K562 (cell line): Measurements from ENCODE around the gene R3HDM2. TPM values are rescaled to one million over a fixed set of nuclear protein-coding genes. Genes with fewer than 3 reads are reported as not detected.

Experiments used
- ETV6 ChIP-seq, 3 experiments: fragments of 150-350 bp in 1 of 3; sonication (generic) in 1 of 3; formaldehyde crosslinking in 1 of 3; IDR thresholded peaks; 2 replicates each; pipeline versions ENCODE4 v1.6.1 to v1.8.0; 2014 to 2022; ENCODE audit warnings: borderline replicate concordance in 2 of 3, low read depth in 2 of 3, antibody characterized with exemption in 1 of 3, low read length in 1 of 3, mild to moderate bottlenecking in 1 of 3, missing genetic modification reagents in 1 of 3
- KLF16 ChIP-seq: IDR thresholded peaks from 2 replicates; pipeline ENCODE4 v1.6.1; 2016; ENCODE audit warnings: antibody characterized with exemption
- PHB ChIP-seq: fragments of 250-450 bp; sonication (Bioruptor Pico); IDR thresholded peaks from 2 replicates; pipeline ENCODE4 v1.5.0; 2021
- ZFP30 ChIP-seq: fragments of 250-450 bp; sonication (Bioruptor Pico); IDR thresholded peaks from 2 replicates; pipeline ENCODE4 v1.8.0; 2022; ENCODE audit warnings: moderate library complexity, mild to moderate bottlenecking, inconsistent platforms, borderline replicate concordance
- ZNF133 ChIP-seq: fragments of 250-450 bp; sonication (Bioruptor Pico); IDR thresholded peaks from 2 replicates; pipeline ENCODE4 v1.4.0; 2020; ENCODE audit warnings: mild to moderate bottlenecking
- ZNF75A ChIP-seq: fragments of 450-650 bp; formaldehyde crosslinking; IDR thresholded peaks from 2 replicates; pipeline ENCODE4 v1.4.0; 2020; ENCODE audit warnings: mild to moderate bottlenecking
- polyA plus RNA-seq, 8 experiments: library from polyadenylated mRNA; depleted of rRNA in 4 of 8; stranded (reverse) in 5 of 8; unstranded in 3 of 8; fragments of >200 nt; fragmentation: Nextera tagmentation in 2 of 8; fragmentation: Illumina TruSeq in 1 of 8; extraction: Ambion mirVana in 2 of 8; extraction: Trizol in 1 of 8; gene quantifications; 2 replicates each; pipeline versions ENCODE4 v1.2.1 to v1.2.3, GENCODE V29; 2011 to 2014; ENCODE audit warnings: inconsistent platforms in 1 of 8, missing spikeins in 1 of 8
- total RNA-seq, 7 experiments: library from RNA; depleted of rRNA in 6 of 7; stranded (reverse); fragments of >200 nt in 6 of 7; fragmentation: Illumina TruSeq in 2 of 7; extraction: Trizol in 2 of 7; gene quantifications; 2 replicates each; pipeline versions ENCODE4 v1.2.1 to v1.2.3, GENCODE V29; 2011 to 2021; ENCODE audit warnings: low replicate concordance in 1 of 7
- TF ChIP-seq, protein P1 (sequence below): fragments of 450-650 bp; formaldehyde crosslinking; IDR thresholded peaks from 2 replicates; pipeline ENCODE4 v1.4.0; 2020; ENCODE audit warnings: mild to moderate bottlenecking, moderate library complexity
- TF ChIP-seq, protein P2 (sequence below): IDR thresholded peaks from 2 replicates; pipeline ENCODE4 v1.6.1; 2011; ENCODE audit warnings: borderline replicate concordance, low read depth, mild to moderate bottlenecking, moderate library complexity, low read length; ENCODE audit not compliant: insufficient read depth, poor library complexity, severe bottlenecking
- TF ChIP-seq, protein P3 (sequence below), 2 experiments: fragments of 150-350 bp in 1 of 2; IDR thresholded peaks; 2 replicates each; pipeline ENCODE4 v1.6.1; 2012 to 2016; ENCODE audit warnings: low read depth in 2 of 2, low read length in 2 of 2, mild to moderate bottlenecking in 1 of 2, moderate library complexity in 1 of 2

The R3HDM2 gene
- total and polyA plus RNA-seq, 9 of the 15 experiments (the other 6 are each of a cell fraction or from before 2014, with no cell fraction given) = 3.3 to 18.8 (median 9.0) TPM

DNA sequence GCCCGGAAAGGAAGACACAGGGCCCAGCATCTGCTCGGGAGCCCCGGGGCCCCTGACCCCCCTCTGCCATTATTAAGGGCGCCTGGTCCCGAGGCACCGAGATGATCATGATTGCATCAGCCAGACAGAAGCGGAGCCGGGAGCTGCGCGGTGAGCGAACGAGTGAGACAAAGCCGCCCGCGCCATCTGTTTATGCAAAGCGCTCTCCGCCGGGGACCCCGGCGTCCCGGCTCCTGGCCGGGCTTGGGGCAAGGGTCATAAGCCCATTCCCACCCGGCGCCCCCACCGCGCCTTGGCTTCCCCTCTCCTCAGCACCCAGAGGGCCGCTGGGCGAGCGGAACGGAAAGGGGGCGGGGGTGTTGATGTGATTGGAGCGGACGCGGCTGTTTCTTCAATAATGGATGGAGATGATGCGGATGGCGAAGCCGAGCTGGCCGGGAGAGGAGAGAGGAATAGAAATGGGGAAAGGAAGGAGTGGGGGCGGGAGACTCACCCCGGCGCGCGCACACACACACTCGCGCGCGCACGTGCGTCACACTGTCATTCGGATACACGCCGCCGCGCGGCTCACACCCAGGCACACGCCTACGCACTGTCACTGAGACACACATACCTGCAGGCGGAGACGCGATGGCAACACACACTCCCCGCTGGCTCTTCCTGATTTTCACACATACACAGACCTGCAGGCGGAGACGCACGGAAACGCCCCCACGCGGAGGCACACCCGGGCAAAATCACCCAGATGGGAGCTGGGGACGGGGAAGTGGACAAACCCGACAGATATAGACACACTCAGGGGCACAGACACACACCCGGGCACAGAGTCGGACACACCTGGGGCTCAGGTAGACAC is 190.5 kb downstream of the R3HDM2 start (continued):
- TF ChIP-seq, protein P1, sequence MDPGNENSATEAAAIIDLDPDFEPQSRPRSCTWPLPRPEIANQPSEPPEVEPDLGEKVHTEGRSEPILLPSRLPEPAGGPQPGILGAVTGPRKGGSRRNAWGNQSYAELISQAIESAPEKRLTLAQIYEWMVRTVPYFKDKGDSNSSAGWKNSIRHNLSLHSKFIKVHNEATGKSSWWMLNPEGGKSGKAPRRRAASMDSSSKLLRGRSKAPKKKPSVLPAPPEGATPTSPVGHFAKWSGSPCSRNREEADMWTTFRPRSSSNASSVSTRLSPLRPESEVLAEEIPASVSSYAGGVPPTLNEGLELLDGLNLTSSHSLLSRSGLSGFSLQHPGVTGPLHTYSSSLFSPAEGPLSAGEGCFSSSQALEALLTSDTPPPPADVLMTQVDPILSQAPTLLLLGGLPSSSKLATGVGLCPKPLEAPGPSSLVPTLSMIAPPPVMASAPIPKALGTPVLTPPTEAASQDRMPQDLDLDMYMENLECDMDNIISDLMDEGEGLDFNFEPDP (CRISPR knock-in tag) = no peak
- TF ChIP-seq ETV6 (IDR thresholded peaks at IDR 0.05; ENCODE audit: borderline replicate concordance in 1 of 2, low read depth in 2 of 2, low read length in 1 of 2) (no peak), ETV6 (CRISPR knock-in tag; IDR thresholded peaks at IDR 0.05; ENCODE audit: borderline replicate concordance) (no peak), ZNF75A (CRISPR knock-in tag) (no peak), ZFP30 (CRISPR knock-in tag) (no peak), ZNF133 (CRISPR knock-in tag) (no peak), PHB (CRISPR knock-in tag) (no peak), KLF16 (no peak)
- TF ChIP-seq, protein P2, sequence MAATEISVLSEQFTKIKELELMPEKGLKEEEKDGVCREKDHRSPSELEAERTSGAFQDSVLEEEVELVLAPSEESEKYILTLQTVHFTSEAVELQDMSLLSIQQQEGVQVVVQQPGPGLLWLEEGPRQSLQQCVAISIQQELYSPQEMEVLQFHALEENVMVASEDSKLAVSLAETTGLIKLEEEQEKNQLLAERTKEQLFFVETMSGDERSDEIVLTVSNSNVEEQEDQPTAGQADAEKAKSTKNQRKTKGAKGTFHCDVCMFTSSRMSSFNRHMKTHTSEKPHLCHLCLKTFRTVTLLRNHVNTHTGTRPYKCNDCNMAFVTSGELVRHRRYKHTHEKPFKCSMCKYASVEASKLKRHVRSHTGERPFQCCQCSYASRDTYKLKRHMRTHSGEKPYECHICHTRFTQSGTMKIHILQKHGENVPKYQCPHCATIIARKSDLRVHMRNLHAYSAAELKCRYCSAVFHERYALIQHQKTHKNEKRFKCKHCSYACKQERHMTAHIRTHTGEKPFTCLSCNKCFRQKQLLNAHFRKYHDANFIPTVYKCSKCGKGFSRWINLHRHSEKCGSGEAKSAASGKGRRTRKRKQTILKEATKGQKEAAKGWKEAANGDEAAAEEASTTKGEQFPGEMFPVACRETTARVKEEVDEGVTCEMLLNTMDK = peak; percentile 23
- TF ChIP-seq, protein P3, sequence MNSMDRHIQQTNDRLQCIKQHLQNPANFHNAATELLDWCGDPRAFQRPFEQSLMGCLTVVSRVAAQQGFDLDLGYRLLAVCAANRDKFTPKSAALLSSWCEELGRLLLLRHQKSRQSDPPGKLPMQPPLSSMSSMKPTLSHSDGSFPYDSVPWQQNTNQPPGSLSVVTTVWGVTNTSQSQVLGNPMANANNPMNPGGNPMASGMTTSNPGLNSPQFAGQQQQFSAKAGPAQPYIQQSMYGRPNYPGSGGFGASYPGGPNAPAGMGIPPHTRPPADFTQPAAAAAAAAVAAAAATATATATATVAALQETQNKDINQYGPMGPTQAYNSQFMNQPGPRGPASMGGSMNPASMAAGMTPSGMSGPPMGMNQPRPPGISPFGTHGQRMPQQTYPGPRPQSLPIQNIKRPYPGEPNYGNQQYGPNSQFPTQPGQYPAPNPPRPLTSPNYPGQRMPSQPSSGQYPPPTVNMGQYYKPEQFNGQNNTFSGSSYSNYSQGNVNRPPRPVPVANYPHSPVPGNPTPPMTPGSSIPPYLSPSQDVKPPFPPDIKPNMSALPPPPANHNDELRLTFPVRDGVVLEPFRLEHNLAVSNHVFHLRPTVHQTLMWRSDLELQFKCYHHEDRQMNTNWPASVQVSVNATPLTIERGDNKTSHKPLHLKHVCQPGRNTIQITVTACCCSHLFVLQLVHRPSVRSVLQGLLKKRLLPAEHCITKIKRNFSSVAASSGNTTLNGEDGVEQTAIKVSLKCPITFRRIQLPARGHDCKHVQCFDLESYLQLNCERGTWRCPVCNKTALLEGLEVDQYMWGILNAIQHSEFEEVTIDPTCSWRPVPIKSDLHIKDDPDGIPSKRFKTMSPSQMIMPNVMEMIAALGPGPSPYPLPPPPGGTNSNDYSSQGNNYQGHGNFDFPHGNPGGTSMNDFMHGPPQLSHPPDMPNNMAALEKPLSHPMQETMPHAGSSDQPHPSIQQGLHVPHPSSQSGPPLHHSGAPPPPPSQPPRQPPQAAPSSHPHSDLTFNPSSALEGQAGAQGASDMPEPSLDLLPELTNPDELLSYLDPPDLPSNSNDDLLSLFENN (IDR thresholded peaks at IDR 0.05; ENCODE audit: low read depth in 2 of 2, low read length in 2 of 2) = no peak
